GM12878 (cell line): ENCODE measurements around the gene TAS2R60. TPM values are rescaled to one million over a fixed set of nuclear protein-coding genes. Genes with fewer than 3 reads are reported as not detected.

Experiments
- ATAC-seq: fragments of 200-7000 bp; cut with Tn5 transposase; 3 replicates; pipeline ENCODE4 v1.9.1; 2020; ENCODE audit warnings: mild to moderate bottlenecking, moderate library complexity
- BruUV-seq: library from RNA; stranded (reverse); fragments of 400-500 nt; replicated peaks from 2 replicates; lab custom pipeline; 2021; lab: Mats Ljungman, UMichigan
- CTCF ChIA-PET: fragments of 300-600 bp; sonication (Branson Sonifier 250); formaldehyde crosslinking; extraction: SDS; loops from one replicate; lab custom pipeline; 2021; ENCODE audit warnings: inconsistent platforms; lab: Yijun Ruan, JAX
- POLR2A ChIA-PET: fragments of 350-600 bp; formaldehyde crosslinking; extraction: SDS; loops from one replicate; lab custom pipeline; 2021; ENCODE audit warnings: inconsistent platforms; lab: Charles Lee
- RAD21 ChIA-PET: fragments of 300-600 bp; sonication (Branson Sonifier 250); formaldehyde crosslinking; loops from one replicate; lab custom pipeline; 2023; ENCODE audit warnings: antibody characterized with exemption; ENCODE audit not compliant: unreplicated experiment; lab: Charles Lee
- SMC1A ChIA-PET: fragments of 300-600 bp; sonication (Branson Sonifier 250); formaldehyde crosslinking; loops from one replicate; lab custom pipeline; 2023; ENCODE audit not compliant: unreplicated experiment, uncharacterized antibody; lab: Charles Lee
- DNase-seq: peaks from one replicate; pipeline ENCODE4 v3.0.0-alpha.2; 2011; ENCODE audit warnings: low read depth, low spot score
- FAIRE-seq: peaks from 3 replicates; lab custom pipeline; 2011; peaks lifted over from hg19 to GRCh38; lab: Jason Lieb, UNC
- H2AFZ ChIP-seq: 2 replicates; pipeline ENCODE4 v1.6.0; 2011; ENCODE audit warnings: low read depth, low read length, control low read depth; ENCODE audit not compliant: control insufficient read depth
- H3K27ac ChIP-seq: 2 replicates; pipeline ENCODE4 v1.5.1; 2011; ENCODE audit warnings: control low read depth; ENCODE audit not compliant: control insufficient read depth, insufficient read depth
- H3K27me3 ChIP-seq, 2 experiments: replicated peaks in 1 of 2; 2 replicates each; pipeline versions ENCODE4 v1.6.0 to v1.6.1; 2011; ENCODE audit warnings: low read length in 1 of 2; ENCODE audit not compliant: control insufficient read depth in 2 of 2, insufficient read depth in 2 of 2
- H3K36me3 ChIP-seq, 2 experiments: 2 replicates each; pipeline ENCODE4 v1.5.1; 2011; ENCODE audit warnings: low read length in 1 of 2; ENCODE audit not compliant: control insufficient read depth in 2 of 2, insufficient read depth in 2 of 2
- H3K4me1 ChIP-seq: 2 replicates; pipeline ENCODE4 v1.6.1; 2011; ENCODE audit warnings: mild to moderate bottlenecking, low read length, moderate library complexity, mixed read lengths; ENCODE audit not compliant: control insufficient read depth, insufficient read depth
- H3K4me2 ChIP-seq: 2 replicates; pipeline ENCODE4 v1.6.0; 2011; ENCODE audit warnings: control low read depth; ENCODE audit not compliant: control insufficient read depth, insufficient read depth
- H3K4me3 ChIP-seq: fragments of 200-600 bp; sonication (generic); 2 replicates; pipeline ENCODE4 v1.5.1; 2016
- H3K79me2 ChIP-seq: 2 replicates; pipeline ENCODE4 v1.6.0; 2011; ENCODE audit warnings: low read length; ENCODE audit not compliant: control insufficient read depth, insufficient read depth
- H3K9ac ChIP-seq: 2 replicates; pipeline ENCODE4 v1.8.0; 2011; ENCODE audit warnings: low read length, control low read depth, mixed read lengths; ENCODE audit not compliant: control insufficient read depth, insufficient read depth
- H3K9me3 ChIP-seq: replicated peaks from 3 replicates; pipeline ENCODE4 v1.5.1; 2011; ENCODE audit warnings: mild to moderate bottlenecking, low read length; ENCODE audit not compliant: control insufficient read depth, insufficient read depth
- H4K20me1 ChIP-seq: 2 replicates; pipeline ENCODE4 v1.6.0; 2011; ENCODE audit not compliant: control insufficient read depth, insufficient read depth
- CBX5 ChIP-seq: sonication (generic); IDR thresholded peaks from 2 replicates; pipeline ENCODE4 v1.6.1; 2016; ENCODE audit warnings: low read depth, moderate library complexity, mild to moderate bottlenecking, inconsistent platforms
- CHD1 ChIP-seq: IDR thresholded peaks from 2 replicates; pipeline ENCODE4 v1.6.1; 2012; ENCODE audit warnings: low read depth, low read length, improper control_type of control experiment
- CHD4 ChIP-seq: fragments of 200-600 bp; sonication (generic); IDR thresholded peaks from 2 replicates; pipeline ENCODE4 v1.6.1; 2016; ENCODE audit warnings: mild to moderate bottlenecking
- DPF2 ChIP-seq: fragments of 450-650 bp; IDR thresholded peaks from 2 replicates; pipeline ENCODE4 v1.6.1; 2017; ENCODE audit warnings: mild to moderate bottlenecking
- KAT2A ChIP-seq: conservative IDR thresholded peaks from 2 replicates; pipeline ENCODE4 v1.6.1; 2011; ENCODE audit warnings: low read depth, low read length; ENCODE audit not compliant: control insufficient read depth
- LARP7 ChIP-seq: fragments of 450-650 bp; IDR thresholded peaks from 2 replicates; pipeline ENCODE4 v1.6.1; 2017; ENCODE audit warnings: mild to moderate bottlenecking
- MTA3 ChIP-seq: IDR thresholded peaks from 2 replicates; pipeline ENCODE4 v1.6.1; 2012; ENCODE audit warnings: low read length, inconsistent platforms, borderline replicate concordance
- MYC ChIP-seq: IDR thresholded peaks from 2 replicates; pipeline ENCODE4 v1.6.1; 2011; ENCODE audit warnings: mild to moderate bottlenecking, low read length, moderate library complexity, inconsistent platforms; ENCODE audit not compliant: insufficient read depth, insufficient replicate concordance, insufficient read length, severe bottlenecking
- PML ChIP-seq: IDR thresholded peaks from 2 replicates; pipeline ENCODE4 v1.6.1; 2012; ENCODE audit warnings: low read length, inconsistent platforms
- TCF7 ChIP-seq: IDR thresholded peaks from 2 replicates; pipeline ENCODE4 v1.6.1; 2014; ENCODE audit warnings: antibody characterized with exemption, borderline replicate concordance
- WGBS: methylation state at CpG from one replicate; pipeline ENCODE4 v1.1.6; 2016; ENCODE audit warnings: low lambda C conversion rate; ENCODE audit not compliant: insufficient replicate concordance, insufficient coverage; ENCODE audit errors: missing lambda C conversion rate; 5-methylcytosine and 5-hydroxymethylcytosine counted together
- in situ Hi-C: fragments of 300-500 bp; cut with MboI; formaldehyde crosslinking; loops from 9 replicates; pipeline ENCODE4 v1.14.3; 2018; ENCODE audit warnings: mixed read lengths
- intact Hi-C: fragments of 100-400 bp; cut with micrococcal nuclease; formaldehyde crosslinking; loops from one replicate; pipeline ENCODE4 v1.14.2; 2022; ENCODE audit not compliant: unreplicated experiment
- polyA plus RNA-seq, 11 experiments: library from polyadenylated mRNA; depleted of rRNA in 4 of 11; unstranded in 6 of 11; stranded (reverse) in 5 of 11; fragments of >200 nt; fragmentation: Nextera tagmentation in 4 of 11; fragmentation: Illumina TruSeq in 1 of 11; extraction: Ambion mirVana in 4 of 11; extraction: Trizol in 1 of 11; gene quantifications; 1 replicate in 1 of 11; 2 replicates in 10 of 11; pipeline versions ENCODE4 v1.2.1 to v1.2.3, GENCODE V29; 2011 to 2016; ENCODE audit warnings: inconsistent platforms in 2 of 11, missing spikeins in 2 of 11, low read depth in 1 of 11
- total RNA-seq, 4 experiments: library from RNA; depleted of rRNA in 3 of 4; stranded (reverse); fragments of >200 nt in 3 of 4; fragmentation: Illumina TruSeq in 1 of 4; extraction: Trizol in 1 of 4; gene quantifications; 2 replicates each; pipeline versions ENCODE4 v1.2.1 to v1.2.3, GENCODE V29; 2013 to 2021

The TAS2R60 gene
- total and polyA plus RNA-seq, 10 of the 15 experiments (the other 5 are each of a cell fraction or from before 2014, with no cell fraction given) = not detected

DNA sequence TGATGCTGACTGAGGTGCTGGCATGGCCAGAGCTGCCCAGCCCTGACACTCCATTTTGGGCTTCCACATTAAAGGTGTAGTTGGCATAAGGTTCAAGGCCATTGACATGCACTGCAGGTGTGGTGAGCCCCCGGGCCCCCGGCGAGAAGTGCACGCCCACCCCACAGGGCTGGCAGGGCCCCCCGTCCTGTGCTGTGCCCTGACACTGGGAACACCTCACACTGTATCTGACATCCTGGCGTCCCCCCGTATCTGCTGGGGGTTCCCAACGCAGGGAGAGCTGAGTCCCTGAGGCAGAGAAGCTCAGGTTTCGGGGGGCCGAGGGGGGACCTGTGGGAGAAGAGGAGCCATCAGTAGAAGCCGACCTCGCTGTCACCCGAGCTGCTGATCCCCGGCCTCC lies 44.6 kb upstream of the TAS2R60 start:
- Histone ChIP-seq H3K79me2 (no peaks in the 10 kb centered on the region), H3K36me3 (no peaks in the 10 kb centered on the region), H3K27ac (no peak overlapping the region), H3K9me3 (no peaks in the 10 kb centered on the region), H4K20me1 (no peaks in the 10 kb centered on the region), H2AFZ (no peak overlapping the region), H3K4me2 (no peak overlapping the region), H3K4me1 (no peaks in the 10 kb centered on the region), H3K9ac (no peak overlapping the region), H3K27me3 (no peaks in the 10 kb centered on the region), H3K4me3 (no peak overlapping the region)
- intact Hi-C loops = no loop called here
- TF ChIP-seq CHD1 = no peak
- TF ChIP-seq LARP7 = no peak
- TF ChIP-seq MTA3 = no peak
- TF ChIP-seq KAT2A = no peak
- no peak for TF ChIP-seq DPF2
- no peak for TF ChIP-seq MYC
- POLR2A ChIA-PET = no interaction called here
- SMC1A ChIA-PET = no interaction called here
- in situ Hi-C loops = no loop called here
- ATAC-seq (no peak), FAIRE-seq (no peak), DNase-seq (no peak)
- RAD21 ChIA-PET = no interaction called here
- CTCF ChIA-PET = interaction anchor here (1.5 kb wide), 1 partner anchor 18 kb away, joined by 3 read pairs; no protein-coding TSS in a partner anchor
- WGBS = 49% methylated on average over 14 of the region's 14 CpGs
- BruUV-seq = no TSS peak

DNA sequence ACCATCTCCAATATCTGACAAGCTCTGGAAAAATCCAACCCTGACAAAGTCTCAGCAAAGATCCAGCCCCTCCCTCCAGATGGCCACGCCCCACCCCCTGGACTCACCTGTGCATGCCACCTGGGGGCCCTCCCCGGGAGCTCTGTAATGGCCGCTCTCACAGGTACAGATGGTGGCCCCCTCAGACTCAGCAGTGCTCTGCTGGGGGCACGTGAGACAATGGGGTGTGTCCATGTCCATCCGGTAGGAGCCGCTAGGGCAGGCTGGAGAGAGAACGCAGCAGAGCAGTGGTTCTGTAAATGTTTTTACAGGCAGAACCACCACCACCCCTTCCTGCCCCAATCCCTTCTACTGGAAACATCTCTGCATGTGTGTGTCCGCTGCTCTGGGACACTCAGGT lies 44.1 kb upstream of the TAS2R60 start:
- H3K36me3 ChIP-seq = no peaks in the 10 kb centered on the region
- no peaks in the 10 kb centered on the region for H3K79me2 ChIP-seq
- H3K27ac ChIP-seq = no peak overlapping the region
- no peaks in the 10 kb centered on the region for H3K9me3 ChIP-seq
- 64% methylated on average over 8 of the region's 8 CpGs for WGBS
- ChIA-PET CTCF (interaction anchor here (0.8 kb wide), 1 partner anchor 17 kb away, joined by 3 read pairs; no protein-coding TSS in a partner anchor), RAD21 (no interaction called here), SMC1A (no interaction called here), POLR2A (no interaction called here)
- intact Hi-C loops = no loop called here
- in situ Hi-C loops = no loop called here
- BruUV-seq = no TSS peak
- no peak overlapping the region for H3K9ac ChIP-seq
- H3K27me3 ChIP-seq = no peaks in the 10 kb centered on the region
- H2AFZ ChIP-seq = no peak overlapping the region
- H3K4me1 ChIP-seq = no peaks in the 10 kb centered on the region
- FAIRE-seq (no peak), DNase-seq (no peak), ATAC-seq (no peak)
- no peak overlapping the region for H3K4me2 ChIP-seq
- H3K4me3 ChIP-seq = no peak overlapping the region
- H4K20me1 ChIP-seq = no peaks in the 10 kb centered on the region
- TF ChIP-seq CBX5 (no peak), PML (no peak), TCF7 (no peak), CHD4 (no peak)
